ENCODE results near the gene PTGES2.
"Not testable (repeated sequence)": the region's sequence is repeated elsewhere in the genome, so short reads cannot be mapped to it uniquely, and the experiment has no call there.

The PTGES2 gene

GRCh38 chr9:128143525-128144238, 16.2 kb upstream of the PTGES2 start:
- Histone ChIP-seq H3K27me3 (ENCODE audit: insufficient read depth, low read length) (no peaks in the 10 kb centered on the region), H3K36me3 (ENCODE audit: insufficient read depth, low read depth, low read length) (no peaks in the 10 kb centered on the region), H3K4me3 (ENCODE audit: low read length) (no peak overlapping the region), H3K9me3 (ENCODE audit: insufficient read depth, low read depth, low read length) (no peaks in the 10 kb centered on the region), H3K9ac (ENCODE audit: low read depth, low read length) (no peak overlapping the region), H3K4me1 (ENCODE audit: insufficient read depth, low read length) (no peaks in the 10 kb centered on the region), H3K27ac (ENCODE audit: low read length) (no peak overlapping the region)

GRCh38 chr9:128142596-128142995, 15.1 kb upstream of the PTGES2 start:
- H3K27me3 ChIP-seq (ENCODE audit: insufficient read depth, low read length), result no peaks in the 10 kb centered on the region
- H3K9me3 ChIP-seq (ENCODE audit: insufficient read depth, low read depth, low read length), result no peaks in the 10 kb centered on the region
- no peak overlapping the region for H3K4me3 ChIP-seq (ENCODE audit: low read length)
- no peak overlapping the region for H3K27ac ChIP-seq (ENCODE audit: low read length)
- H3K9ac ChIP-seq (ENCODE audit: low read depth, low read length), result no peak overlapping the region
- H3K36me3 ChIP-seq (ENCODE audit: insufficient read depth, low read depth, low read length), result no peaks in the 10 kb centered on the region
- no peaks in the 10 kb centered on the region for H3K4me1 ChIP-seq (ENCODE audit: insufficient read depth, low read length)

- Histone ChIP-seq H3K9me3 (ENCODE audit: insufficient read depth, low read depth, low read length) (no peaks in the 10 kb centered on the region), H3K9ac (ENCODE audit: low read depth, low read length) (no peak overlapping the region), H3K4me3 (ENCODE audit: low read length) (no peak overlapping the region), H3K4me1 (ENCODE audit: insufficient read depth, low read length) (no peaks in the 10 kb centered on the region), H3K36me3 (ENCODE audit: insufficient read depth, low read depth, low read length) (no peaks in the 10 kb centered on the region), H3K27me3 (ENCODE audit: insufficient read depth, low read length) (no peaks in the 10 kb centered on the region), H3K27ac (ENCODE audit: low read length) (no peak overlapping the region)
These were observed 14.5 kb upstream of the PTGES2 start for GRCh38 chr9:128142061-128142460.

- Histone ChIP-seq H3K4me1 (ENCODE audit: insufficient read depth, low read length) (no peaks in the 10 kb centered on the region), H3K27ac (ENCODE audit: low read length) (no peak overlapping the region), H3K36me3 (ENCODE audit: insufficient read depth, low read depth, low read length) (no peaks in the 10 kb centered on the region), H3K27me3 (ENCODE audit: insufficient read depth, low read length) (no peaks in the 10 kb centered on the region), H3K9ac (ENCODE audit: low read depth, low read length) (no peak overlapping the region), H3K9me3 (ENCODE audit: insufficient read depth, low read depth, low read length) (no peaks in the 10 kb centered on the region), H3K4me3 (ENCODE audit: low read length) (no peak overlapping the region)
These were observed 14.1 kb upstream of the PTGES2 start for GRCh38 chr9:128141604-128142003.

GRCh38 chr9:128139621-128140020, 12.1 kb upstream of the PTGES2 start:
- H3K4me1 ChIP-seq (ENCODE audit: insufficient read depth, low read length), result no peaks in the 10 kb centered on the region
- H3K27ac ChIP-seq (ENCODE audit: low read length), result no peak overlapping the region
- no peaks in the 10 kb centered on the region for H3K27me3 ChIP-seq (ENCODE audit: insufficient read depth, low read length)
- no peak overlapping the region for H3K9ac ChIP-seq (ENCODE audit: low read depth, low read length)
- H3K9me3 ChIP-seq (ENCODE audit: insufficient read depth, low read depth, low read length), result no peaks in the 10 kb centered on the region
- no peak overlapping the region for H3K4me3 ChIP-seq (ENCODE audit: low read length)
- H3K36me3 ChIP-seq (ENCODE audit: insufficient read depth, low read depth, low read length), result no peaks in the 10 kb centered on the region

GRCh38 chr9:128138001-128138400, 10.5 kb upstream of the PTGES2 start:
- Histone ChIP-seq H3K36me3 (ENCODE audit: insufficient read depth, low read depth, low read length) (no peaks in the 10 kb centered on the region), H3K9me3 (ENCODE audit: insufficient read depth, low read depth, low read length) (no peaks in the 10 kb centered on the region), H3K27me3 (ENCODE audit: insufficient read depth, low read length) (no peaks in the 10 kb centered on the region), H3K9ac (ENCODE audit: low read depth, low read length) (no peak overlapping the region), H3K4me3 (ENCODE audit: low read length) (no peak overlapping the region), H3K27ac (ENCODE audit: low read length) (no peak overlapping the region), H3K4me1 (ENCODE audit: insufficient read depth, low read length) (no peaks in the 10 kb centered on the region)

GRCh38 chr9:128136816-128137793, 9.6 kb upstream of the PTGES2 start:
- Histone ChIP-seq H3K27ac (ENCODE audit: low read length) (no peak overlapping the region), H3K9ac (ENCODE audit: low read depth, low read length) (no peak overlapping the region), H3K36me3 (ENCODE audit: insufficient read depth, low read depth, low read length) (no peaks in the 10 kb centered on the region), H3K4me1 (ENCODE audit: insufficient read depth, low read length) (no peaks in the 10 kb centered on the region), H3K4me3 (ENCODE audit: low read length) (no peak overlapping the region), H3K9me3 (ENCODE audit: insufficient read depth, low read depth, low read length) (no peaks in the 10 kb centered on the region), H3K27me3 (ENCODE audit: insufficient read depth, low read length) (peaks cover 4% of the 10 kb centered on the region; the same call in 1 of the 2 replicates)

GRCh38 chr9:128135561-128135960, 8.0 kb upstream of the PTGES2 start:
- H3K4me1 ChIP-seq (ENCODE audit: insufficient read depth, low read length); H3K9me3 ChIP-seq (ENCODE audit: insufficient read depth, low read depth, low read length); H3K9ac ChIP-seq (ENCODE audit: low read depth, low read length); H3K27ac ChIP-seq (ENCODE audit: low read length); H3K27me3 ChIP-seq (ENCODE audit: insufficient read depth, low read length); H3K36me3 ChIP-seq (ENCODE audit: insufficient read depth, low read depth, low read length); H3K4me3 ChIP-seq (ENCODE audit: low read length): not testable (repeated sequence)

GRCh38 chr9:128132139-128132538, 4.6 kb upstream of the PTGES2 start:
- not testable (repeated sequence) for H3K4me3 ChIP-seq (ENCODE audit: low read length); H3K27ac ChIP-seq (ENCODE audit: low read length); H3K9me3 ChIP-seq (ENCODE audit: insufficient read depth, low read depth, low read length); H3K36me3 ChIP-seq (ENCODE audit: insufficient read depth, low read depth, low read length); H3K4me1 ChIP-seq (ENCODE audit: insufficient read depth, low read length); H3K9ac ChIP-seq (ENCODE audit: low read depth, low read length)
- peaks cover 13% of the 10 kb centered on the region for H3K27me3 ChIP-seq (ENCODE audit: insufficient read depth, low read length)

- H3K27ac ChIP-seq (ENCODE audit: low read length); H3K9ac ChIP-seq (ENCODE audit: low read depth, low read length); H3K36me3 ChIP-seq (ENCODE audit: insufficient read depth, low read depth, low read length); H3K4me1 ChIP-seq (ENCODE audit: insufficient read depth, low read length); H3K9me3 ChIP-seq (ENCODE audit: insufficient read depth, low read depth, low read length); H3K4me3 ChIP-seq (ENCODE audit: low read length): not testable (repeated sequence)
- peaks cover 13% of the 10 kb centered on the region for H3K27me3 ChIP-seq (ENCODE audit: insufficient read depth, low read length)
These were observed 3.8 kb upstream of the PTGES2 start for GRCh38 chr9:128131346-128131745.

- not testable (repeated sequence) for H3K27ac ChIP-seq (ENCODE audit: low read length); H3K9me3 ChIP-seq (ENCODE audit: insufficient read depth, low read depth, low read length); H3K4me3 ChIP-seq (ENCODE audit: low read length); H3K9ac ChIP-seq (ENCODE audit: low read depth, low read length); H3K36me3 ChIP-seq (ENCODE audit: insufficient read depth, low read depth, low read length); H3K4me1 ChIP-seq (ENCODE audit: insufficient read depth, low read length)
- H3K27me3 ChIP-seq (ENCODE audit: insufficient read depth, low read length), result peaks cover 13% of the 10 kb centered on the region
These were observed 3.1 kb upstream of the PTGES2 start for GRCh38 chr9:128130651-128131050.
